Muscle of leg (tissue), 11 donors: ENCODE results near the gene IGF1R. TPM values are rescaled to one million over a fixed set of nuclear protein-coding genes. Genes with fewer than 3 reads are reported as not detected.

Experiments used
- DNase-seq: peaks from one replicate; pipeline ENCODE4 v3.0.0; 2013
- H3K27ac ChIP-seq: one replicate; pipeline ENCODE4 v1.5.1; 2013; ENCODE audit warnings: mild to moderate bottlenecking, low read length, control low read depth
- H3K27me3 ChIP-seq: one replicate; pipeline ENCODE4 v1.6.1; 2013; ENCODE audit warnings: low read length; ENCODE audit not compliant: control insufficient read depth, insufficient read depth
- H3K36me3 ChIP-seq: one replicate; pipeline ENCODE4 v1.6.1; 2013; ENCODE audit warnings: low read length; ENCODE audit not compliant: control insufficient read depth, insufficient read depth
- H3K4me1 ChIP-seq: one replicate; pipeline ENCODE4 v1.6.1; 2013; ENCODE audit warnings: low read length; ENCODE audit not compliant: control insufficient read depth, insufficient read depth
- H3K4me3 ChIP-seq: one replicate; pipeline ENCODE4 v1.5.1; 2013; ENCODE audit warnings: low read length, control low read depth
- H3K9me3 ChIP-seq: replicated peaks from 2 replicates; pipeline ENCODE4 v1.6.1; 2013; ENCODE audit warnings: low read depth, low read length; ENCODE audit not compliant: control insufficient read depth
- WGBS: methylation state at CpG from one replicate; pipeline ENCODE4 v1.1.5; 2013; ENCODE audit warnings: missing lambda C conversion rate; ENCODE audit not compliant: insufficient coverage; 5-methylcytosine and 5-hydroxymethylcytosine counted together
- polyA plus RNA-seq, 8 donors: library from polyadenylated mRNA; unstranded; fragments of 120-200 nt; gene quantifications; one replicate each; pipeline versions ENCODE4 v1.2.1 to v1.2.3, GENCODE V29; 2013; ENCODE audit warnings: inconsistent platforms in 1 of 8, low replicate concordance in 1 of 8; ENCODE audit not compliant: insufficient read length in 8 of 8, insufficient read depth in 1 of 8
- total RNA-seq: library from RNA; stranded (reverse); fragments of 120-200 nt; gene quantifications from one replicate; pipeline ENCODE4 v1.2.4, GENCODE V29; 2013

The IGF1R gene
- total and polyA plus RNA-seq, 9 donors, result 13.0 to 19.7 (median 18.3) TPM

DNA sequence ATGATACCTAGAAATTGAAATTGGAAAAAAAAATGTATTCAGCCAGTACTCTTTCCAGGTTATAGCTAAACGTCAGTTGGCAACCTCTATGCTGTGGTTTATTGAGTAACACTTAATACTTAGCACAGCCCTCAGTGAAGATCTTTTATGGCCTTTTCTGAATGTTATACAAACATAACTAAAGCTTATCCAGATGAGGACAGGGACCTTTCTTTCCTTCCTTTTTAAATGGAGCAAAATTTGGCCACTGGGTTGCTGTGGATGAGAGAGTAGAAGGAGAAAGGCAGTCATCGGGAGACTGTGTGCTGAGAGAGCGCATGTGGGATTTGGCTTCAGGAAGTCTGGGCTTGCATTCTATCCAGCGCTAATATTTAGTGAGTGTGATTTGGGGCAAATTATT is 36.1 kb downstream of the IGF1R start:
- Histone ChIP-seq H3K9me3 (no peaks in the 10 kb centered on the region), H3K4me3 (no peak overlapping the region), H3K4me1 (peaks cover 15% of the 10 kb centered on the region), H3K27ac (peak overlapping the region; percentile 18), H3K36me3 (no peaks in the 10 kb centered on the region), H3K27me3 (no peaks in the 10 kb centered on the region)
- 14% methylated on average over 2 of the region's 4 CpGs for WGBS
- peak; percentile 88 for DNase-seq

DNA sequence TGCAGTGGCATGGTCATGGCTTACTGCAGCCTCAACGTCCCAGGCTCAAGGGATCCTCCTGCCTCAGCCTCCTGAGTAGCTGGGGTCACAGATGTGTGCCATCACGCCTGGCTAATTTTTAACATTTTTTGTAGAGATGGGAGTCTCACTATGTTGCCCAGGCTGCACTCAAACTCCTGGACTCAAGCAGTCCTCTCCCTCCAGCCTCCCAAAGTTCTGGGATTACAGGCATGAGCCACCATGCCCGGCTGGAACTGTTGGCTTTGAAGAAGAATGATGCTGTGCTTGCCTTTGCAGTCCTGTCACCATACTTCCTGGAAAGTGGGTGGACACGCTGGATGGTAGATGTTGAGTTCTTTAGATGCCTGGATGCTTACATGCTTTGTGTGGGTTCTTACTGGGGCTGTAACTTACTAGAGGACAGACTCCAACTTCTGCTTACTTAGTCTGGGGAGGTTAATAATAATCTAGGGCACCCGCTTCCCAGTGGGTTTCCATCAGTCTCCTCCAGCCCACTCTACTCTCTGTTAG is 36.7 kb downstream of the IGF1R start:
- H3K4me3 ChIP-seq, result no peak overlapping the region
- WGBS, result 68% methylated on average over 4 of the region's 5 CpGs
- DNase-seq, result no peak
- no peaks in the 10 kb centered on the region for H3K36me3 ChIP-seq
- H3K27me3 ChIP-seq, result no peaks in the 10 kb centered on the region
- H3K27ac ChIP-seq, result no peak overlapping the region
- peaks cover 15% of the 10 kb centered on the region for H3K4me1 ChIP-seq
- no peaks in the 10 kb centered on the region for H3K9me3 ChIP-seq

DNA sequence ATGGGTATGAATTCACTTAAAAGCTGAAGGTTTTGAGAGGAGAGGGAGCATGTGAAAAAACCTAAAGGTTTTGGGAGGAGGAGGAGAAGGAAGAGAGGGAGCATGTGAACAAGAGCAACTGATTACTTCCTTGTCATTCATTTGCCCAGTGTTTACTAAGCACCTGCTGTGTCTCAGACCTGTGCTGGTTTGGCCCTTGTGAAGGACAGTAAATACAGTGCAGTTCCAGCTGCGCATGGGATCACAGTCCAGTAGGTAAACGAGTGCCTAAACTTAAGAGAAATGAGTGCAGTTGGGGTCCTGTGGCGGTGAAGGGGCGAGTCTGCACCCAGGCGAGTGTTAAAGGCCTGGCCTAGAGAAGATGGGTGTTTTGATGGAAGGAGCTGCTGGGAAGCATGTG is 38.6 kb downstream of the IGF1R start:
- Histone ChIP-seq H3K27me3 (no peaks in the 10 kb centered on the region), H3K36me3 (no peaks in the 10 kb centered on the region), H3K27ac (no peak overlapping the region), H3K9me3 (no peaks in the 10 kb centered on the region), H3K4me1 (peaks cover 17% of the 10 kb centered on the region), H3K4me3 (no peak overlapping the region)
- 98% methylated on average over 5 of the region's 5 CpGs for WGBS
- no peak for DNase-seq

DNA sequence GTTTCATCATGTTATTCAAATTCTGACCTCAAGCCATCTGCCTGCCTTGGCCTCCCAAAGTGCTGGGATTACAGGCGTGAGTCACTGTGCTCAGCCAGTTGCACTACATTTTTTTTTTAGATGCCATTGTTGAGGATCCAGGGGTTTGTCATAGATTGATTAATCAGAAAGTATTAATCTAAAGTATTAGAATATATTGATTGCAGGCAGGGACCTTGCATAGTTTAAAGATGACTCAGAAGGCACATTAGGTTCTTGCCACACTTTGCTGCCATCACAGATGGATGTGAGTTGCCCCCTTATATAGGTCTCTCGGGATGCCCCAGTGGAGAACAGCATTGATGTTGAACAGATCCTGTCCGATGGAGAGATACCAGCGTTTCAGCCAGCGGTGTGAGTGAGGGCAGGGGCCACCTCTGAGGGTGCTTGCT is 41.1 kb downstream of the IGF1R start:
- Histone ChIP-seq H3K36me3 (no peaks in the 10 kb centered on the region), H3K27ac (no peak overlapping the region)
- WGBS, result 63% methylated on average over 5 of the region's 5 CpGs

DNA sequence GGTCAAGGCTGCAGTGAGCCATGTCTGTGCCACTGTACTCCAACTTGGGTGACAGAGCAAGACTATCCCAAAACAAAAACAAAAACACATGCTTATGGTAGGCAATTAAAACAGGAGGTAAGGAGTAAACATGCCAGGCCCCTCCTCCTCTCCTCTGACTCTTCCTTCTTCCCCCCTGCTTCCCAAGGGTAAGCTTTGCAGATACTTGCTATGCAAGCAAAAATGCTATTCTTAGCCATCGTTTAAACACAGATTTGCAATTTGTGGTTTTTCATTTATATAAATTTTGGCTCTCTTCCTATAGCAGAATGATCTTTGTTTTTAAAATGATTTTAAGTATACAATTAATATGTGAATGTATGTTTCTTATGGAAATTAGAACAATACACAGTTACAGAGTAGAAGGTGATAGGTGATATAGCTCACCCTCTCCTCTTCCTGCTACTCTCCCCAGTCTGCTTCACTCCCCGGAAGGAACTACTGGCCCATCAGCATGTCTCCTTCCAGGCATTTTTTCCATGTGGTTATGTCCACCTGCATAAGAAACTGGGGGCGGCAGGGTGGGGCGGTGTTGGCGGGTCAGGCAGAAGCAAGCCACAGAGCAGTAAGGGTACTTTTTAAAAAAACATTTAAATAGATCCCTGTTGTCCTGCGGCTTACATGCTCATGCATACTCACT is 42.1 kb downstream of the IGF1R start:
- H3K4me1 ChIP-seq, result peaks cover 10% of the 10 kb centered on the region
- no peaks in the 10 kb centered on the region for H3K27me3 ChIP-seq
- H3K27ac ChIP-seq, result no peak overlapping the region
- H3K36me3 ChIP-seq, result no peaks in the 10 kb centered on the region
- WGBS, result no CpG with 5 or more reads among the region's 6 CpGs
- no peaks in the 10 kb centered on the region for H3K9me3 ChIP-seq
- DNase-seq, result peak; percentile 34
- H3K4me3 ChIP-seq, result no peak overlapping the region

More for the DNA sequence above, 41.1 kb downstream of the IGF1R start:
- Histone ChIP-seq H3K9me3 (no peaks in the 10 kb centered on the region), H3K27me3 (no peaks in the 10 kb centered on the region), H3K4me1 (peaks cover 17% of the 10 kb centered on the region), H3K4me3 (no peak overlapping the region)
- no peak for DNase-seq

DNA sequence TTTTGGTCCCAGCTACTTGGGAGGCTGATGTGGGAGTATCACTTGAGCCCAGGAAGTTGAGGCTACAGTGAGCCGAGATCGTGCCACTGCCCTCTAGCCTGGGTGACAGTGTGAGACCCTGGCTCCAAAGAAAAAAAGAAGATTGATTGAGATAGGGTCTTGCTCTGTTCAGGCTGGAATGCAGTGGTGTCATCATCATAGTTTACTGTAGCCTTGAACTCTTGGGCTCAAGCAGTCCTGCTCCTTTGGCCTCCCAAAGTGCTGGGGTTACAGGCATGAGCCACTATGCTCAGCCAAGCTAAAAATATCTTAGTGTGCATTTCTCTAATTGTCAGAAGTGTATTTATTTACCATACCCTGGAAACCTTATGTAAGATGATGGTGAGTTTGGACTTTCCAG is 43.9 kb downstream of the IGF1R start:
- H3K4me1 ChIP-seq, result peaks cover 10% of the 10 kb centered on the region
- H3K4me3 ChIP-seq, result no peak overlapping the region
- H3K27me3 ChIP-seq, result no peaks in the 10 kb centered on the region
- DNase-seq, result no peak
- WGBS, result 56% methylated on average over 2 of the region's 2 CpGs
- no peaks in the 10 kb centered on the region for H3K9me3 ChIP-seq
- H3K27ac ChIP-seq, result no peak overlapping the region
- no peaks in the 10 kb centered on the region for H3K36me3 ChIP-seq

DNA sequence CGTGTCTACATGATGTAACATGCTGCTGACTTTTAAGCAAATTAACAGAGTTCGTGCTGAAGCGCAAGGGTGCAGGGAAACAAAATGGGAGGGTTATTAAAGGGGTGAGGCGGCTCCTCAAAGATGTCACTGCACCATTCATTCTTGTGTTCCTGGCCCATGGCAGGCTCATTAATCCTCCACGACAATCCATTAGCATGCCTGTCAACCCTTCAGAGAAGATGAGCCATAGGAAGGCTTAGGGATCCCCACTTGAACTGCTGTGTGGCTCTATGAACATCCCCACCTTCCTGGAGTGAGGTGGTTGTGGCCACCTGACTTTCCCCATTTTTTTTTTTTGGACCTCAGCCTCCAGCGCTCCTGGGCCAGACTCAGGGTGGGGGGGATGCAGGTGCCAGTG is 45.8 kb downstream of the IGF1R start:
- H3K4me3 ChIP-seq, result no peak overlapping the region
- H3K36me3 ChIP-seq, result no peaks in the 10 kb centered on the region
- no peak for DNase-seq
- peaks cover 8% of the 10 kb centered on the region for H3K4me1 ChIP-seq
- no peaks in the 10 kb centered on the region for H3K9me3 ChIP-seq
- H3K27me3 ChIP-seq, result no peaks in the 10 kb centered on the region
- no CpG with 5 or more reads among the region's 6 CpGs for WGBS
- no peak overlapping the region for H3K27ac ChIP-seq

DNA sequence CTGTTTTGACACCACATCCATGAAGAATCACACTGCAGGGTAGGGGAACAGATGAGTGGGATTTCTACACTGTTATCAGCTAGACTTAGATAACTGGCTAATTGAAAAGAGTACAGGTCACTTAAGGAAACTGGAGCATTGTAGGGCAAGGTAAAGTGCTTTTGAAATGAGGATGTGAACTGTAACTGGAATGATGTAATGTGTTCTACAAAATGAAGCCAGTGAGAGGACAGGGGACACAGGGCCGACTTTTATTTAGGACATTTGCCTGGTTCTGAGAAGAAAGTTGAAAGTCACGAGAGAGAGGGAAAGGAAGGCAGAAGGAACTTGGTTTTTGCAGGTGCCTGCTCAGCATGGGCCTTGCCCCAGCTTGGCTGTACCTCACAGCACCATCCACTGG is 50.5 kb downstream of the IGF1R start:
- no peaks in the 10 kb centered on the region for H3K27me3 ChIP-seq
- no peak overlapping the region for H3K27ac ChIP-seq
- no peaks in the 10 kb centered on the region for H3K36me3 ChIP-seq
- H3K9me3 ChIP-seq, result no peaks in the 10 kb centered on the region
- peaks cover 21% of the 10 kb centered on the region for H3K4me1 ChIP-seq
- 88% methylated on average over 2 of the region's 2 CpGs for WGBS
- no peak overlapping the region for H3K4me3 ChIP-seq
- DNase-seq, result no peak

DNA sequence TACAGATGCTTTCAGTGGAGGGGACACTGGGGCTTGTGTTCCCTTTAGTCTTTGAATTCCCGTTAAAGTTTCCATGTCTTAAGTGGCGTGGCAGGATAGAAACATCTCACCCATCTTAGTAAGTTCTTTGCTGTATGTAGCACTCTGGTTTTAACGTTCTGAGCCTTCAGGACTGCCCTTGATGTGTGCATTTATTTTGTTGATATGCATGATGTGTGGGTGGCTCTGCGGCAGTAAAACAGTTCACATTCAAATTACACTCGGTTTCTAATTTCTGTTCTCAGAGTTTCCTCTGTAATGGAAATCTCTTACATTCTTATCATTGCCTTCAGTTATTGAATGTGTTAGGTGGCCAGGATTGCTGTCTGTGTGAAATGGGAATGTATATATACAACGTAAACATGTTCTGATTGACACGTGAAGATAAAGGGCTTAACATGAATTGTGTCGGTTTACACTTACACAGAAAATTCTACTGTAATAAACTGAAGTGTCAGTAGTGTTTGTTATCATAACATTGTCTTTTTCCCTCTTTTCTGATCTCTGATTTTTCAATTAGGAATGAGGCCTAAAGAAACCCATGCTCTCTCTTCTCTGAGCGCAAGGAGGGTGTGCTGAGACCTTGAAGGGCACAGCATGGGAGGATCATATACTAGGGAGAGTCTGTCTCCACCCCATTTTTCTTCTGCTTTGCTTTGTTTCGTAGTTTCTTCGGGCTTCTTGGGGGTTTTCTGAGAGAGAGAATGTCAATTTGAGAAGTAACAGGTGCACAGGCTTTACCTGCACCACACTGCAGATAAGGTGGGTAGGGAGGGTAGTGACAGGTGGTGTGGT is 51.5 kb downstream of the IGF1R start:
- peaks cover 16% of the 10 kb centered on the region for H3K4me1 ChIP-seq
- no peak overlapping the region for H3K4me3 ChIP-seq
- no peaks in the 10 kb centered on the region for H3K27me3 ChIP-seq
- no peak for DNase-seq
- no peak overlapping the region for H3K27ac ChIP-seq
- H3K36me3 ChIP-seq, result no peaks in the 10 kb centered on the region
- no CpG with 5 or more reads among the region's 11 CpGs for WGBS
- no peaks in the 10 kb centered on the region for H3K9me3 ChIP-seq

DNA sequence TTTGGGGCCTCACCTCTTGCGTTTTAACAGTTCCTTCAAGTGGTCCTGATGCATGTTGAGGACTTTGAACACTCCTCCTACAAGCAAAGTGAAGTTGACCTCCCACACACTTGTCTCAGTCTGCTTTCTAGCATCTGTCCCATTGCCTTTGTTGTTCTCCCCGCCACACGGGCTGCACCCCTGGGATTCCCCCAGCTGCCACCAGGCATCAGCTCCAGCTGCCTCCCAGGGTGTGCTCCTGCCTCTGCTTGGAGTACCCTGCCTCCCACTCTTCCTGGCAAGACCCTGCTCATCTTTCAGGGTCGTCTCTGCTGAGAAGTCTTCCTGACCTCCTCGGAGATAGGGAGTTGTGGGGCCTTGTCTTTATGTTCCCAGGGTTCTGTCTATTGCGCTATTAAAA is 52.2 kb downstream of the IGF1R start:
- no peak overlapping the region for H3K4me3 ChIP-seq
- peaks cover 21% of the 10 kb centered on the region for H3K4me1 ChIP-seq
- no peaks in the 10 kb centered on the region for H3K9me3 ChIP-seq
- no peak for DNase-seq
- WGBS, result 65% methylated on average over 3 of the region's 6 CpGs
- H3K36me3 ChIP-seq, result no peaks in the 10 kb centered on the region
- no peaks in the 10 kb centered on the region for H3K27me3 ChIP-seq
- no peak overlapping the region for H3K27ac ChIP-seq
